Bronchial epithelial cell (primary cell): ENCODE results near the gene INSYN1. TPM values are rescaled to one million over a fixed set of nuclear protein-coding genes. Genes with fewer than 3 reads are reported as not detected.
"Not testable (repeated sequence)": the region's sequence is repeated elsewhere in the genome, so short reads cannot be mapped to it uniquely, and the experiment has no call there.

Experiments used
- DNase-seq: peaks from one replicate; pipeline ENCODE4 v3.0.0-alpha.2; 2010; ENCODE audit warnings: low read depth
- FAIRE-seq: peaks from 2 replicates; lab custom pipeline; 2011; peaks lifted over from hg19 to GRCh38; lab: Jason Lieb, UNC
- H3K27me3 ChIP-seq: 2 replicates; pipeline ENCODE4 v1.5.1; 2011; ENCODE audit warnings: low read length; ENCODE audit not compliant: control insufficient read depth, insufficient read depth
- H3K36me3 ChIP-seq: 2 replicates; pipeline ENCODE4 v1.5.1; 2011; ENCODE audit warnings: low read length; ENCODE audit not compliant: control insufficient read depth, insufficient read depth
- H3K4me3 ChIP-seq: 2 replicates; pipeline ENCODE4 v1.5.1; 2011; ENCODE audit warnings: mild to moderate bottlenecking, low read depth, low read length, control low read depth
- total RNA-seq: library from RNA; depleted of rRNA; stranded (reverse); fragments of >200 nt; gene quantifications from 2 replicates; pipeline ENCODE4 v1.2.1, GENCODE V29; 2014
- TF ChIP-seq, protein P1 (sequence below): IDR thresholded peaks from 2 replicates; pipeline ENCODE4 v1.5.1; 2011; ENCODE audit warnings: mild to moderate bottlenecking, moderate library complexity, low read length, control low read depth, inconsistent platforms; ENCODE audit not compliant: insufficient read depth, severe bottlenecking

INSYN1 gene
- total RNA-seq, 1 donor from 2014 or later: under 0.01 TPM

DNA sequence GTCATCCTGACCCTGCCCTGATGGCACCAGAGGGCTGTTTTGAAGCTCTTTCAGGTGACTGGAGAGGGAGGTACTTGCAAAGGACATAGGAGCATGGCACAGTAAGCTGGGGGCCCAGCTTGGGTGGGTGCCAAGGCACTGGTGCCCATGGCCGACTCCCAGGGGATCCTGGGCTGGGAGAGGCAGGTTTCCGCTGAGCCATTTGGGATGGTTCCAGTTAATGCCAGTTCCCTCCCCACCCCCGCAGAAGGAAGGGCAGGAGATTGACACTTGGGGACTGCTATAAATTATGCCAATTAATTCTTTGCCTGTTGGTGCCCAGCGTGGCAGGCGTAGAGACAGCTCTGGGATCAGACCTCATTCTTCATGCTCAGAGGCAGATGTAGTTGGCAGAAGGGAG lies 42.8 kb downstream of the INSYN1 start:
- TF ChIP-seq, protein P1, sequence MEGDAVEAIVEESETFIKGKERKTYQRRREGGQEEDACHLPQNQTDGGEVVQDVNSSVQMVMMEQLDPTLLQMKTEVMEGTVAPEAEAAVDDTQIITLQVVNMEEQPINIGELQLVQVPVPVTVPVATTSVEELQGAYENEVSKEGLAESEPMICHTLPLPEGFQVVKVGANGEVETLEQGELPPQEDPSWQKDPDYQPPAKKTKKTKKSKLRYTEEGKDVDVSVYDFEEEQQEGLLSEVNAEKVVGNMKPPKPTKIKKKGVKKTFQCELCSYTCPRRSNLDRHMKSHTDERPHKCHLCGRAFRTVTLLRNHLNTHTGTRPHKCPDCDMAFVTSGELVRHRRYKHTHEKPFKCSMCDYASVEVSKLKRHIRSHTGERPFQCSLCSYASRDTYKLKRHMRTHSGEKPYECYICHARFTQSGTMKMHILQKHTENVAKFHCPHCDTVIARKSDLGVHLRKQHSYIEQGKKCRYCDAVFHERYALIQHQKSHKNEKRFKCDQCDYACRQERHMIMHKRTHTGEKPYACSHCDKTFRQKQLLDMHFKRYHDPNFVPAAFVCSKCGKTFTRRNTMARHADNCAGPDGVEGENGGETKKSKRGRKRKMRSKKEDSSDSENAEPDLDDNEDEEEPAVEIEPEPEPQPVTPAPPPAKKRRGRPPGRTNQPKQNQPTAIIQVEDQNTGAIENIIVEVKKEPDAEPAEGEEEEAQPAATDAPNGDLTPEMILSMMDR: no peak
- Histone ChIP-seq H3K36me3 (peaks cover 9% of the 10 kb centered on the region), H3K27me3 (no peaks in the 10 kb centered on the region), H3K4me3 (no peak overlapping the region)
- FAIRE-seq: no peak
- no peak for DNase-seq

GRCh38 chr15:73709686-73710085 lies 43.5 kb downstream of the INSYN1 start:
- Histone ChIP-seq H3K4me3 (no peak overlapping the region), H3K36me3 (peaks cover 9% of the 10 kb centered on the region), H3K27me3 (no peaks in the 10 kb centered on the region)
- FAIRE-seq (no peak), DNase-seq (no peak)
- TF ChIP-seq, protein P1: no peak

GRCh38 chr15:73709241-73709640 lies 43.9 kb downstream of the INSYN1 start:
- Histone ChIP-seq H3K4me3 (no peak overlapping the region), H3K36me3 (peaks cover 9% of the 10 kb centered on the region), H3K27me3 (no peaks in the 10 kb centered on the region)
- FAIRE-seq (no peak), DNase-seq (no peak)
- TF ChIP-seq, protein P1: no peak

DNA sequence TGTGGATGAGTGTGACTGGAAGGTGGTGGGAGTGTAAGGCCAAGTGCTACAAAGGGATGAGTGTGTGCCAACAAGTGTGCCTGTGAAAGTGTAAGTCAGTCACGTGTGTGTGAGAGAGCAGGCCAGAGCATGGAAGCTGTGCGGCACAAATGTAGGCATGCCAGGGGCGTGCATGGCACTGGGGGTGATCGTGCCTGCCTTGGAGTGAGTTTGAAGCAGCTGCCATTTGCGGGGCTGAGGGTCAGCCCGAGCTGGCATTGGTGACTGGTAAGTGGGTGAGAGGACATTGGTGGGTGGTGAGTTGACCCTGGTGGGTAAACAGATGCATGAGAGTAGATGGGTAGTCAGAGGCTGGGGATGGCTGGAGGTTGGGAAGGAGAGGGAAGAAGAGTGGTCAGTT lies 44.5 kb downstream of the INSYN1 start:
- DNase-seq: no peak
- TF ChIP-seq, protein P1: no peak
- H3K27me3 ChIP-seq: no peaks in the 10 kb centered on the region
- H3K4me3 ChIP-seq: no peak overlapping the region
- peaks cover 9% of the 10 kb centered on the region for H3K36me3 ChIP-seq
- peak; percentile 68 for FAIRE-seq

GRCh38 chr15:73704869-73705645 lies 48.1 kb downstream of the INSYN1 start:
- FAIRE-seq: peak; percentile 72
- TF ChIP-seq, protein P1: peak; percentile 92
- DNase-seq: peak; percentile 50
- no peak overlapping the region for H3K4me3 ChIP-seq
- H3K36me3 ChIP-seq: peaks cover 4% of the 10 kb centered on the region
- H3K27me3 ChIP-seq: no peaks in the 10 kb centered on the region

DNA sequence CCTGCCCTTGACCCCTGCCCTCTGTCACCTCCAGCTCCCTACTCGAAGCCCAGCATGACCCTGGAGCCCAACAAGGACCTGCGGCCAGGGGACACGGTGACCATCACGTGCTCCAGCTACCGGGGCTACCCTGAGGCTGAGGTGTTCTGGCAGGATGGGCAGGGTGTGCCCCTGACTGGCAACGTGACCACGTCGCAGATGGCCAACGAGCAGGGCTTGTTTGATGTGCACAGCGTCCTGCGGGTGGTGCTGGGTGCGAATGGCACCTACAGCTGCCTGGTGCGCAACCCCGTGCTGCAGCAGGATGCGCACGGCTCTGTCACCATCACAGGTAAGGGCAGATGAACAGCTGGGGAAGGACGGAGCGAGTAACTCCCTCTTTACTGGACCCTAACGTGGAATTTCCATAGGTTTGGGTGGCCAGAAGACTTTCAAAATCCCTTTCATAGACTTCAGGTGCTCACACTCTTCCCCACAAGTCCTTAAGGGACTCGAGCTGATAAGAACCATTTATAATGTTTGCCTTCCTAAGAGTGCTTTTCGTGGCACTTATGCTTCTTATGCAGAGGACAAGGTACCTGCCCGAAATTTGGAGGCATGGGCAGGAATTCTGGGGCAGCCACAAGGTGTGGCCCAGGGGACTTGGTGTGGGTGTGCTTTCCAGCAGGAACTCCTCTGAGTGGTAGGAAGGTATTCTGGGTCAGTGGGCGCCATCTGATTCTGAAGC lies 48.8 kb downstream of the INSYN1 start:
- H3K36me3 ChIP-seq, DNase-seq, H3K27me3 ChIP-seq, H3K4me3 ChIP-seq: not testable (repeated sequence)
- peak; percentile 79 for FAIRE-seq

GRCh38 chr15:73703601-73704000 lies 49.5 kb downstream of the INSYN1 start:
- FAIRE-seq, H3K4me3 ChIP-seq, H3K36me3 ChIP-seq, H3K27me3 ChIP-seq, DNase-seq: not testable (repeated sequence)

GRCh38 chr15:73702311-73703239 lies 50.6 kb downstream of the INSYN1 start:
- not testable (repeated sequence) for H3K4me3 ChIP-seq, DNase-seq, H3K36me3 ChIP-seq, H3K27me3 ChIP-seq
- peak; percentile 28 for FAIRE-seq
